Measurements from ENCODE around the gene PISD.
A peak's percentile ranks its signal among the peaks of the same experiment; 100 is the strongest.

Gene PISD

GRCh38 chr22:31637447-31637890 is 24.5 kb downstream of the PISD start:
- H3K27me3 ChIP-seq (ENCODE audit: control insufficient read depth in 1 of 2, insufficient read depth in 2 of 2, low read length in 2 of 2): no peaks in the 10 kb centered on the region
- H3K9ac ChIP-seq (ENCODE audit: low read length in 2 of 2): peak overlapping the region in 1 of 2 donors; percentile 37
- H3K4me1 ChIP-seq (ENCODE audit: control insufficient read depth, insufficient read depth, low read length): peaks cover 7% of the 10 kb centered on the region
- no peaks in the 10 kb centered on the region for H3K36me3 ChIP-seq (ENCODE audit: control insufficient read depth in 2 of 2, insufficient read depth in 2 of 2, low read length in 2 of 2)
- peak overlapping the region; percentile 46 for H3K27ac ChIP-seq (ENCODE audit: low read length)
- no peaks in the 10 kb centered on the region for H3K9me3 ChIP-seq (ENCODE audit: control insufficient read depth in 2 of 2, low read length in 2 of 2)
- no peak overlapping the region for H3K4me3 ChIP-seq (ENCODE audit: low read length in 2 of 2)

GRCh38 chr22:31635638-31636306 is 26.2 kb downstream of the PISD start:
- no peaks in the 10 kb centered on the region for H3K36me3 ChIP-seq (ENCODE audit: control insufficient read depth in 2 of 2, insufficient read depth in 2 of 2, low read length in 2 of 2)
- H3K27ac ChIP-seq (ENCODE audit: low read length): no peak overlapping the region
- H3K27me3 ChIP-seq (ENCODE audit: control insufficient read depth in 1 of 2, insufficient read depth in 2 of 2, low read length in 2 of 2): no peaks in the 10 kb centered on the region
- peaks cover 15% of the 10 kb centered on the region for H3K4me1 ChIP-seq (ENCODE audit: control insufficient read depth, insufficient read depth, low read length)
- no peaks in the 10 kb centered on the region for H3K9me3 ChIP-seq (ENCODE audit: control insufficient read depth in 2 of 2, low read length in 2 of 2)
- H3K9ac ChIP-seq (ENCODE audit: low read length in 2 of 2): no peak overlapping the region
- no peak overlapping the region for H3K4me3 ChIP-seq (ENCODE audit: low read length in 2 of 2)

GRCh38 chr22:31631436-31631835 is 30.6 kb downstream of the PISD start:
- Histone ChIP-seq H3K4me1 (ENCODE audit: control insufficient read depth, insufficient read depth, low read length) (peaks cover 47% of the 10 kb centered on the region), H3K4me3 (ENCODE audit: low read length in 2 of 2) (peak overlapping the region; percentile 79 to 83), H3K27ac (ENCODE audit: low read length) (peak overlapping the region; percentile 73), H3K27me3 (ENCODE audit: control insufficient read depth in 1 of 2, insufficient read depth in 2 of 2, low read length in 2 of 2) (no peaks in the 10 kb centered on the region), H3K36me3 (ENCODE audit: control insufficient read depth in 2 of 2, insufficient read depth in 2 of 2, low read length in 2 of 2) (peaks cover 2% of the 10 kb centered on the region in 2 donors), H3K9me3 (ENCODE audit: control insufficient read depth in 2 of 2, low read length in 2 of 2) (no peaks in the 10 kb centered on the region), H3K9ac (ENCODE audit: low read length in 2 of 2) (peak overlapping the region in 1 of 2 donors; percentile 73)

- Histone ChIP-seq H3K36me3 (ENCODE audit: control insufficient read depth in 2 of 2, insufficient read depth in 2 of 2, low read length in 2 of 2) (peaks cover 2% of the 10 kb centered on the region in 2 donors), H3K4me3 (ENCODE audit: low read length in 2 of 2) (peak overlapping the region; percentile 79 to 83), H3K9me3 (ENCODE audit: control insufficient read depth in 2 of 2, low read length in 2 of 2) (no peaks in the 10 kb centered on the region), H3K27me3 (ENCODE audit: control insufficient read depth in 1 of 2, insufficient read depth in 2 of 2, low read length in 2 of 2) (no peaks in the 10 kb centered on the region), H3K4me1 (ENCODE audit: control insufficient read depth, insufficient read depth, low read length) (peaks cover 55% of the 10 kb centered on the region), H3K27ac (ENCODE audit: low read length) (peak overlapping the region; percentile 73), H3K9ac (ENCODE audit: low read length in 2 of 2) (peak overlapping the region; percentile 69 to 73)
Observed at GRCh38 chr22:31630331-31631329, 31.4 kb downstream of the PISD start.

GRCh38 chr22:31629741-31630184 is 32.3 kb downstream of the PISD start:
- Histone ChIP-seq H3K4me3 (ENCODE audit: low read length in 2 of 2) (peak overlapping the region; percentile 79 to 83), H3K9me3 (ENCODE audit: control insufficient read depth in 2 of 2, low read length in 2 of 2) (no peaks in the 10 kb centered on the region), H3K27ac (ENCODE audit: low read length) (peak overlapping the region; percentile 73), H3K9ac (ENCODE audit: low read length in 2 of 2) (peak overlapping the region; percentile 69 to 73), H3K27me3 (ENCODE audit: control insufficient read depth in 1 of 2, insufficient read depth in 2 of 2, low read length in 2 of 2) (no peaks in the 10 kb centered on the region), H3K36me3 (ENCODE audit: control insufficient read depth in 2 of 2, insufficient read depth in 2 of 2, low read length in 2 of 2) (peaks cover 2% of the 10 kb centered on the region in 2 donors), H3K4me1 (ENCODE audit: control insufficient read depth, insufficient read depth, low read length) (peaks cover 64% of the 10 kb centered on the region)

- H3K4me1 ChIP-seq (ENCODE audit: control insufficient read depth, insufficient read depth, low read length): peaks cover 70% of the 10 kb centered on the region
- H3K27ac ChIP-seq (ENCODE audit: low read length): peak overlapping the region; percentile 73
- H3K27me3 ChIP-seq (ENCODE audit: control insufficient read depth in 1 of 2, insufficient read depth in 2 of 2, low read length in 2 of 2): no peaks in the 10 kb centered on the region
- peaks cover 2% of the 10 kb centered on the region in 2 donors for H3K36me3 ChIP-seq (ENCODE audit: control insufficient read depth in 2 of 2, insufficient read depth in 2 of 2, low read length in 2 of 2)
- H3K4me3 ChIP-seq (ENCODE audit: low read length in 2 of 2): peak overlapping the region; percentile 79 to 83
- no peaks in the 10 kb centered on the region for H3K9me3 ChIP-seq (ENCODE audit: control insufficient read depth in 2 of 2, low read length in 2 of 2)
- H3K9ac ChIP-seq (ENCODE audit: low read length in 2 of 2): peak overlapping the region in 1 of 2 donors; percentile 73
Observed at GRCh38 chr22:31628969-31629708, 32.9 kb downstream of the PISD start.

- peaks cover 2% of the 10 kb centered on the region in 2 donors for H3K36me3 ChIP-seq (ENCODE audit: control insufficient read depth in 2 of 2, insufficient read depth in 2 of 2, low read length in 2 of 2)
- H3K27me3 ChIP-seq (ENCODE audit: control insufficient read depth in 1 of 2, insufficient read depth in 2 of 2, low read length in 2 of 2): no peaks in the 10 kb centered on the region
- no peaks in the 10 kb centered on the region for H3K9me3 ChIP-seq (ENCODE audit: control insufficient read depth in 2 of 2, low read length in 2 of 2)
- peaks cover 66% of the 10 kb centered on the region for H3K4me1 ChIP-seq (ENCODE audit: control insufficient read depth, insufficient read depth, low read length)
- H3K4me3 ChIP-seq (ENCODE audit: low read length in 2 of 2): no peak overlapping the region
- peak overlapping the region; percentile 70 for H3K27ac ChIP-seq (ENCODE audit: low read length)
- H3K9ac ChIP-seq (ENCODE audit: low read length in 2 of 2): no peak overlapping the region
Observed at GRCh38 chr22:31628362-31628761, 33.7 kb downstream of the PISD start.

GRCh38 chr22:31627223-31627731 is 34.7 kb downstream of the PISD start:
- no peak overlapping the region for H3K4me3 ChIP-seq (ENCODE audit: low read length in 2 of 2)
- no peak overlapping the region for H3K9ac ChIP-seq (ENCODE audit: low read length in 2 of 2)
- peak overlapping the region; percentile 70 for H3K27ac ChIP-seq (ENCODE audit: low read length)
- peaks cover 2 to 3% of the 10 kb centered on the region in 2 donors for H3K36me3 ChIP-seq (ENCODE audit: control insufficient read depth in 2 of 2, insufficient read depth in 2 of 2, low read length in 2 of 2)
- no peaks in the 10 kb centered on the region for H3K27me3 ChIP-seq (ENCODE audit: control insufficient read depth in 1 of 2, insufficient read depth in 2 of 2, low read length in 2 of 2)
- H3K9me3 ChIP-seq (ENCODE audit: control insufficient read depth in 2 of 2, low read length in 2 of 2): no peaks in the 10 kb centered on the region
- peaks cover 66% of the 10 kb centered on the region for H3K4me1 ChIP-seq (ENCODE audit: control insufficient read depth, insufficient read depth, low read length)

GRCh38 chr22:31626427-31627150 is 35.4 kb downstream of the PISD start:
- peak overlapping the region in 1 of 2 donors; percentile 66 for H3K4me3 ChIP-seq (ENCODE audit: low read length in 2 of 2)
- peak overlapping the region; percentile 50 to 58 for H3K9ac ChIP-seq (ENCODE audit: low read length in 2 of 2)
- H3K36me3 ChIP-seq (ENCODE audit: control insufficient read depth in 2 of 2, insufficient read depth in 2 of 2, low read length in 2 of 2): peaks cover 2 to 9% of the 10 kb centered on the region in 2 donors

More at GRCh38 chr22:31626427-31627150, 35.4 kb downstream of the PISD start:
- H3K9me3 ChIP-seq (ENCODE audit: control insufficient read depth in 2 of 2, low read length in 2 of 2): no peaks in the 10 kb centered on the region
- H3K4me1 ChIP-seq (ENCODE audit: control insufficient read depth, insufficient read depth, low read length): peaks cover 66% of the 10 kb centered on the region
- H3K27ac ChIP-seq (ENCODE audit: low read length): peak overlapping the region; percentile 70
- no peaks in the 10 kb centered on the region for H3K27me3 ChIP-seq (ENCODE audit: control insufficient read depth in 1 of 2, insufficient read depth in 2 of 2, low read length in 2 of 2)
